GM23248 (cell line): Measurements from ENCODE around the gene GAL3ST1.

Experiments
- EZH2 ChIP-seq: fragments of 200-600 bp; sonication (generic); IDR thresholded peaks from 2 replicates; pipeline ENCODE4 v1.6.1; 2018; ENCODE audit warnings: antibody characterized with exemption, mild to moderate bottlenecking; ENCODE audit not compliant: insufficient read depth, poor library complexity, severe bottlenecking
- EZH2phosphoT487 ChIP-seq: fragments of 200-600 bp; sonication (generic); IDR thresholded peaks from 2 replicates; pipeline ENCODE4 v1.6.1; 2018; ENCODE audit warnings: antibody characterized with exemption, moderate library complexity, mild to moderate bottlenecking, low read depth; ENCODE audit not compliant: insufficient read depth

DNA sequence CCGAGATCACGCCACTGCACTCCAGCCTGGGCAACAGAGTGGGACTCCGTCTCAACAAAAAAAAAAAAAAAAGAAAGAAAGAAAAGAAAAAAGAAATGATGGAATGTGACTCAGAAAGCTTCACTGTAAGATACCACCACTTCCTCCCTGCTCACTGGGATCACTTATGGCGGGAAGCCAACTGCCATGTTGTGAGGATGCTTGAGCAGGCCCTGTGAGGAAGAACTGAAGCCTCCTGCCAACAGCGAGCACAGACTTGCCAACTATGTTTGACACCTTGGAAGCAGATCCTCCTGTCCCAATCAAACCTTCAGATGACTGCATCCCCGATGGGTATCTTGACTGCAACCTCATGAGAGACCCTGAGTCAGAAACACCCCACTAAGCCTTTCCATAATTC lies 36.2 kb downstream of the GAL3ST1 start:
- TF ChIP-seq EZH2 (no peak), EZH2phosphoT487 (no peak)
